Liver (tissue), 3 donors: ENCODE data around the gene AHR.

Experiments
- ATF3 ChIP-seq: IDR thresholded peaks from 2 replicates; pipeline ENCODE4 v1.6.1; 2016; ENCODE audit warnings: antibody characterized with exemption
- CTCF ChIP-seq: fragments of 150-350 bp; IDR thresholded peaks from 2 replicates; pipeline ENCODE4 v1.5.1; 2017; ENCODE audit warnings: improper control_type of control experiment, low read depth, low read length; ENCODE audit not compliant: missing input control
- EGR1 ChIP-seq, 2 donors: IDR thresholded peaks; 2 replicates each; pipeline ENCODE4 v1.6.1; 2016 to 2018; ENCODE audit warnings: antibody characterized with exemption in 2 of 2, low read depth in 2 of 2
- GABPA ChIP-seq, 2 donors: IDR thresholded peaks in 1 of 2; conservative IDR thresholded peaks in 1 of 2; 2 replicates each; pipeline ENCODE4 v1.6.1; 2016; ENCODE audit warnings: antibody characterized with exemption in 2 of 2, mild to moderate bottlenecking in 1 of 2, moderate library complexity in 1 of 2
- HNF4A ChIP-seq, 2 donors: conservative IDR thresholded peaks; 2 replicates each; pipeline ENCODE4 v1.6.1; 2016; ENCODE audit warnings: antibody characterized with exemption in 2 of 2, mild to moderate bottlenecking in 2 of 2
- MAX ChIP-seq: IDR thresholded peaks from 2 replicates; pipeline ENCODE4 v1.6.1; 2016; ENCODE audit warnings: antibody characterized with exemption
- NR2F2 ChIP-seq: IDR thresholded peaks from 2 replicates; pipeline ENCODE4 v1.6.1; 2016; ENCODE audit warnings: antibody characterized with exemption
- REST ChIP-seq: IDR thresholded peaks from 2 replicates; pipeline ENCODE4 v1.6.1; 2016; ENCODE audit warnings: antibody characterized with exemption, mild to moderate bottlenecking
- RXRA ChIP-seq, 2 donors: IDR thresholded peaks; 2 replicates each; pipeline ENCODE4 v1.6.1; 2017 to 2018; ENCODE audit warnings: antibody characterized with exemption in 2 of 2, mild to moderate bottlenecking in 1 of 2
- YY1 ChIP-seq: IDR thresholded peaks from 2 replicates; pipeline ENCODE4 v1.6.1; 2016; ENCODE audit warnings: antibody characterized with exemption, mild to moderate bottlenecking
- donor health status: healthy.
- donor health status: healthy.

GRCh38 chr7:17354473-17354872 lies 56.0 kb downstream of the AHR start:
- TF ChIP-seq CTCF (no peak), HNF4A (conservative IDR thresholded peaks at IDR 0.05) (no peak), EGR1 (IDR thresholded peaks at IDR 0.05; ENCODE audit: low read depth in 2 of 2) (no peak), REST (no peak), MAX (no peak), RXRA (IDR thresholded peaks at IDR 0.05) (no peak), YY1 (no peak), NR2F2 (no peak), ATF3 (no peak), GABPA (IDR thresholded peaks at IDR 0.05 in 1 of 2, conservative IDR thresholded peaks at IDR 0.05 in 1 of 2) (no peak)
